Parietal lobe (tissue), 1 donor: ENCODE results near the gene IRF2BP1. TPM values are rescaled to one million over a fixed set of nuclear protein-coding genes. Genes with fewer than 3 reads are reported as not detected.

Experiments used
- total RNA-seq: library from RNA; depleted of rRNA; stranded (reverse); fragments of >200 nt; gene quantifications from one replicate; pipeline ENCODE4 v1.2.3, GENCODE V29; 2014

IRF2BP1 gene
- total RNA-seq: 28.8 TPM

GRCh38 chr19:45885556-45886426 is at the start of gene IRF2BP1:
TSS of gene IRF2BP1 (minus strand) at chr19:45886141. CDS start at chr19:45885774, 367 bp downstream.

GRCh38 chr19:45913874-45914830 is 28.2 kb upstream of the IRF2BP1 start, which contains the start of gene NANOS2:
TSS of gene NANOS2 (minus strand) at chr19:45914778. CDS start at chr19:45914693, 85 bp downstream.

GRCh38 chr19:45901912-45902650 is 16.1 kb upstream of the IRF2BP1 start, which contains the start of gene MYPOP:
TSS of gene MYPOP (minus strand) at chr19:45902613. CDS start at chr19:45901773, 840 bp downstream.

GRCh38 chr19:45863840-45864628 is 21.9 kb downstream of the IRF2BP1 start, which contains the start of gene FOXA3:
TSS of gene FOXA3 (plus strand) at chr19:45864326. CDS start at chr19:45864457, 131 bp downstream.

GRCh38 chr19:45862564-45863334 is 23.2 kb downstream of the IRF2BP1 start, which contains the start of gene SYMPK:
TSS of gene SYMPK (minus strand) at chr19:45863147. CDS start at chr19:45854495, 8,652 bp downstream.

Other genes with a start within 250 kb of the IRF2BP1 start
- 55.1 TPM for gene EML2, start 246.7 kb downstream of the IRF2BP1 start, total RNA-seq
- 0.31 TPM for gene GIPR, start 217.9 kb downstream of the IRF2BP1 start, total RNA-seq
- 84.5 TPM for gene SNRPD2, start 194.2 kb downstream of the IRF2BP1 start, total RNA-seq
- gene QPCTL, start 193.5 kb downstream of the IRF2BP1 start, total RNA-seq: 4.7 TPM
- 14.7 TPM for gene FBXO46, start 155.2 kb downstream of the IRF2BP1 start, total RNA-seq
- not detected for gene MEIOSIN, start 152.7 kb downstream of the IRF2BP1 start, total RNA-seq
- 0.63 TPM for gene SIX5, start 116.9 kb downstream of the IRF2BP1 start, total RNA-seq
- 36.0 TPM for gene DMPK, start 103.7 kb downstream of the IRF2BP1 start, total RNA-seq
- 85.8 TPM for gene DMWD, start 93.3 kb downstream of the IRF2BP1 start, total RNA-seq
- gene RSPH6A, start 70.8 kb downstream of the IRF2BP1 start, total RNA-seq: 0.31 TPM
- gene SYMPK, start 23.0 kb downstream of the IRF2BP1 start, total RNA-seq: 33.5 TPM
- gene FOXA3, start 21.8 kb downstream of the IRF2BP1 start, total RNA-seq: not detected
- gene MYPOP, start 16.5 kb upstream of the IRF2BP1 start, total RNA-seq: 1.9 TPM
- gene NANOS2, start 28.6 kb upstream of the IRF2BP1 start, total RNA-seq: not detected
- 28.2 TPM for gene NOVA2, start 87.7 kb upstream of the IRF2BP1 start, total RNA-seq
- 4.4 TPM for gene CCDC61, start 109.3 kb upstream of the IRF2BP1 start, total RNA-seq
- not detected for gene PGLYRP1, start 136.9 kb upstream of the IRF2BP1 start, total RNA-seq
- gene IGFL4, start 154.9 kb upstream of the IRF2BP1 start, total RNA-seq: 4.1 TPM
- gene IGFL3, start 238.5 kb upstream of the IRF2BP1 start, total RNA-seq: not detected